Activated CD8-positive, alpha-beta memory T cell treated with anti-CD3 and anti-CD28 coated beads for 4 hours (primary cell): ENCODE data around the gene ZNF575.

ENCODE experiments used
- DNase-seq, 2 donors: peaks; one replicate each; pipeline ENCODE4 v3.0.0-alpha.2; 2020; ENCODE audit warnings: low read depth in 2 of 2

ZNF575 gene, protein sequence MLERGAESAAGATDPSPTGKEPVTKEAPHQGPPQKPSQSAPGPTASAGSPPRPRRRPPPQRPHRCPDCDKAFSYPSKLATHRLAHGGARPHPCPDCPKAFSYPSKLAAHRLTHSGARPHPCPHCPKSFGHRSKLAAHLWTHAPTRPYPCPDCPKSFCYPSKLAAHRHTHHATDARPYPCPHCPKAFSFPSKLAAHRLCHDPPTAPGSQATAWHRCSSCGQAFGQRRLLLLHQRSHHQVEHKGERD

DNA sequence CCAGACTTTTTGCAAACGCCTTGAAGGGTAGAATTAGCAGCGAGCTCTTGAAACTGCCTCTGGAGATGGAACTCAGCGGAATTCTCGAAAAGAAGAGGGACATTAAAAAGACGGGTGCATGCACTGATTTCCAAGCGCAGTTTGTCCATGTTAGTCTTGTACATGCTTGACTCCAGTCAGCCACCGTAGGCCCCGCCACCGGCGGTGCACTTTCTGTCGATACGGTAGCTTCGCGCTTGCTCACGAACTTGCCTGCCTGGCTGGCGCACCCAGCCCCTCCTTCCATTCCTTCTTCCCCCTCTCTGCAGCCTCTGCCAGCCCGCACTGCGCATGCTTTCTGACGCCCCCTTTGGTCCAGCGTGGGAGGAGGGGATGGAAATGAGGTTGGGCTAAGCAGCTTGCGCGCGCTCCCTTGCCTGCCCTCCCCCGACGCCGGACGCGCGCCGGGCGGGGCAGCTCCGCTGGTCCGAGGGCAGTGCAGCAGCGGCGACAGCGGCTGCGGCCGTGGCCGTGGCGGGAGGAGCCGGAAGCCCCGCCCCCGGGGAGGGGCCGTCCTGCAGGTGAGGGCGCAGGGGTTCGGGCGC, at the start of gene ZNF575:
TSS of gene ZNF575 (plus strand) at position 227 of the 584 bp plus-strand sequence. CDS start 1,235 bp downstream, outside the sequence.
- peak; percentile 73 to 79 for DNase-seq

DNA sequence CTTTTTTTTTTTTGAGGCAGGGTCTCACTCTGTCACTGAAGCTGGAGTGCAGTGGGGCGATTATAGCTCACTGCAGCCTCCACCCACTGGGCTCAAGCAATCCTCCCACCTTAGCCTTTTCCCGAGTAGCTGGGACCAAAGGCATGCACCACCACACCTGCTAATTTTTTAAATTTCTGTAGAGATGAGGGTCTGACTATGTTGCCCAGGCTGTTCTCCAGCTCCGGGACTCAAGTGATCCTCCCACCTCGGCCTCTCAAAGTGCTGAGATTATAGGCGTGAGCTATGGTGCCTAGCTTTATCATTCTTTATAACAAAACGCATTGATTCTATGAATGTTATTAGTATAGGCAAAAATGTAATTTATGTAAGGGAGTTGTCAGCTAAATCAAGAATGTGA, 49.7 kb upstream of the ZNF575 start:
- no peak for DNase-seq

DNA sequence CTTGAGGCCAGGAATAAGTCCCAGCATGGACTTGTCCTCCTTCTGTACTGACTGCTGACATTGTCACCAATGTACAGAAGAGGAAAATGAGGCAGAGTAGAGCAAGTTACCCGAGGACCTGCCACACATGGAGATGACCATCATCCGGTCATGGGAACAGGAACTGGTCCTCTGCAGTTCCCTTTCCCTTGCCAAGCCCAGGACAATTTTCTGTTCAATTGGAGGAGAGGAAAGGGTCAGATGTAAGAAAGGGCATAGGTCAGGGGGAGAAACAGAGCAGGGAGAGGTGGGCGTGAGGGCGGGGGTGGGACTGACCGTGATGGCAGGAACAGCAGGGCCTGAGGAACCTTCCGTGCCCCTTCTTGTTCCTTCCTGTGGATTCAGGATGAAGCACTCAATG, 47.0 kb upstream of the ZNF575 start:
- no peak for DNase-seq

DNA sequence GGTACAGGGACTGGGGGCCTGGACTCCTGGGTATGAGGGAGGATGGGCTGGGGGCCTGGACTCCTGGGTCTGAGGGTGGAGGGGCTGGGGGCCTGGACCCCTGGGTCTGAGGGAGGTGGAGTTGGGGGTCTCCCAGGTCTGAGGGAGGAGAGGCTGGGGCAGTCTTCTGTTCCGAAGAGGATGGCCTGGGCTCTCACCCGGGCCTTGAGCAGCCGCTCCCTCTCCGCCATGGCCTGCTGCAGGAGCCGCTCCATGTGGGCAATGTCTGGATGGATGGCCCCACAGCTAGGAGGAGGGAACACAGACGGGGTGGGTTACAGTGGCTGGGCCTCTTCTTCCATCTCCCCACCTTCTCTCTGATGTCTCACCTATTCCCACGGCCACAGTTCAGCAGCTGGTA, 46.6 kb upstream of the ZNF575 start:
- no peak for DNase-seq

DNA sequence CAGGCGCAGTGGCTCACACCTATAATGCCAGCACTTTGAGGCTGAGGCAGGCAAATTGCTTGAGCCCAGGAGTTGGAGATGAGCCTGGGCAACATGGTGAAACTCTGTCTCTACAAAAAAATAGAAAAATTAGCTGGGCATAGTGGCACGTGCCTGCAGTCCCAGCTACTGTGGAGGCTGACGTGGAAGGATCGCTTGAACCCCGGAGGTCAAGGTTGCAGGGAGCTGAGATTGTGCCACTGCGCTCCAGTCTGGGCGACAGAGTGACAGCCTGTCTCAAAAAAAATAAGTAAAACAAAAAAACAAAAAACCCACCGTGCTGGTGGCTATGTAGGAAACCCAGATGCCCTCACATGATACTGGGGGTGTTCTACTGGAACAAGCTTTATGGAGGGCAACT, 44.8 kb upstream of the ZNF575 start:
- DNase-seq, result no peak

DNA sequence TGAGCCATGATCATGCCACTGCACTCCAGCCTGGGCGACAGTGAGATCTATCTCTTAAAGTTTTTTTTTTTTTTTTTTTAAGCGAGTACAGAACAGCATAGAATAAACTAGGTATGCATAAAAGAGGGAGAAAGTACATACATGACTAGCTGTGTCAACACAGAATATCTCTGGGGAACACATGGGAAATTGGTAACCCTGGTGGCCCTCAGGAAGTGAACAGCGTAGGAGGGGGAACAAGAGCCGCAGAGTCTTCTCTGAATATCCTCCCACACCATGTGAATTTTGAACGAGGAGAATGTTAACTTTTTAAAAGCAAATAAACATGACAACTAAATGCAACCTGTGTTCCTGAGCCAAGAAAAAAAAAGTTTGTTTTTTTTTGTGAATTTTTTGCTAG, 43.7 kb upstream of the ZNF575 start:
- no peak for DNase-seq

DNA sequence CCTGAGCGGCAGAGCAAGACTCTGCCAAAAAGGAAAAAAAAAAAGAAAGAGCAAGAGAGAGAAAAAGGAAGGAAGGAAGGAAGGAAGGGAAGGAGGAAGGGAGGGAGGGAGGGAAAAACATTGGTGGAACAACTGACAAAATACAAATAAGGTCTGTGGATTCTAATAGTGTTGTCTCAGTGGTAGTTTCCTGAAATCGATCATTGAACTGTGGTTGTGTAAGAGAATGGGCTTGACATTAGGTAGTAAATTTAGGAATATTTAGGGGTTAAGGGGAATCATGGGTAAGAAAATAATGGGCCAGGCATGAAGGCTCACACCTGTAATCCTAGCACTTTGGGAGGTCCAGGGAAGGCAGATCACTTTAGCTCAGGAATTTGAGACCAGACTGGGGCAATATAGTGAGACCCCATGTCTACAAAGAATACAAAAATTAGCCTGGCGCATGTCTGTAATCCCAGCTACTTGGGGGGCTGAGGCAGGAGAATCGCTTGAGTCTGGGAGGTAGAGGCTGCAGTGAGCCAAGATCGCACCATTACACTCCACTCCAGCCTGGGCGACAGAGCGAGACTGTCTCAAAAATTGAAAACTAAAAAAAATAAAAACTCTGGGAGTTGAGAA, 42.9 kb upstream of the ZNF575 start:
- DNase-seq, result no peak

DNA sequence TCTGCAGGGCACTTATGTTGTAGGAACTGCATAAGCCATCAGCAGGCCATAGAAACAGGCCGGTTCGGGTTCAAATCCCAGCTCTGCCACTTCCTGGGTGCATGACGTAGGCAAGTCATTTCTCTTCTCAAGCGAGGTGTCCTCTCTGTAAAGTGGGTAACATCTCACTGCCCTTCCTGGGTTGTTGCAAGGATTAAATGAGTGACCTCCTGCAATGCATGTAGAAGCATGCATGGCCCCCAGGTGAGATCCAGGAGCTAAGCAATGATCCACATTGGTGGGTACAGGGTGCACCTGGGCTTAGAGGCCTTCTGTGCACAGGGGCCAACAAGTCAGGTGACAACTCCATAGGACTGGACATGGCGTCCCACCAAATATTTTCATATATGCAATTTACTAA, 42.2 kb upstream of the ZNF575 start:
- no peak for DNase-seq

DNA sequence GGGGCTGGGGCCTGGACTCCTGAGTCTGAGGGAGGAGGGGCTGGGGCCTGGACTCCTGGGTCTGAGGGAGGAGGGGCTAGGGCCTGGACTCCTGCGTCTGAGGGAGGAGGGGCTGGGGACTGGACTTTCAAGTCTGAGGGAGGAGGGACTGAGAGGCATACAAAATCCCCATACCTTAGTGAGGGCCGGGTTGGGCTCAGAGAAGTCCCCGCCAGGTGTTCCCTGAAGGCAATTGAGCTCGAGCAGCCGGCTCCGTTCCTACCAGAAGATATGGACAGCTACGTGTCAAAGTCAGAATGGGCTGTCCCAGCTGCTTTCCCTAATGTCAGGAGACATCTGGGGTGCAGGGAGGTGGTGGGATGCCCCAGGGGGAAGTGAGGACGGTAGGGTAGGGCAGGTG, 37.9 kb upstream of the ZNF575 start:
- no peak for DNase-seq

DNA sequence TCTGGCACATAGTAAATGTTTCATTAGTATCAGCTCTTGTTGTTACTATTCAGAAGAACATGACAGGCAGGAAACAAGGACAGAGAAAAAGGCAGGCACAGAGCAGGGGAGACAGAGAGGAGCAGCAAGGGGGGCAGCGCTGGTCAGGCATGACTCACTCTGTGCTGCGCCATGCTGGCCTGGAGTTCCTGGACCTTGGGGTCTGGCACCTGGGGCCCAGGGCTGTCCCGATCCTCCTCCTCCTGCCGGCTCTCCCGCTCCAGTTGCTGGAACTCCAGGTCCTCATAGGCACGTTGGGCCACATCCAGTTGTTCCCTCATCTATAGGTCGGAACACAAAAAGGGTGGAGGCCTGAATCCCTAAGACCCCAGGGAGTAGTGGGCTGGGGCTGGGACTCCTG, 36.0 kb upstream of the ZNF575 start:
- DNase-seq, result no peak

DNA sequence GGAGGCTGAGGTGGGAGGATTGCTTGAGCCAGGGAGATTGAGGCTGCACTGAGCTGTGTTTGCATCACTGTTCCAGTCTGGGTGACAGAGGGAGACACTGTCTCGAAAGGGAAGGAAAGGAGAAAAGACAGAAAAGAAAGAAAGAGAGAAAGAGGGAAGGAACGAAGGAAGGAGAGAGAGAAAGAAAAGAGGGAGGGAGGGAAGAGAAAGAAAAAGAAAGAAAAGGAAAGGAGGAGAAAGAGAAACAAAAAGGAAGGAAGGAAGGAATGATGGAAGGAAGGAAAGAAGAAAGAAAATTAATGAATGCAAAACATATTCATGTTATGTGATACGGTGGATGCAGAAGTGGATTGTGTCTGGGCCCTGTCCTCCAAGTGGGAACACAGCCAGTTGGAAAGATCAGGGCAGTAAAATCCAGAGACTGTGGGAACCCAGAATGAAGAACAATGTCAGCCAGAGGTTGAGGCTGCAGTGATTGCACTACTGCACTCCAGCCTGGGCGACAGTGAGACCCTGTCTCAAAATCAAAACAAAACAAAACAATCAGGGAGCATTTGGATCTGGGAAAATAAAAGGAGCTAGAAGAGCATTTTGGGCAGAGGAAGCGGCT, 34.6 kb upstream of the ZNF575 start:
- no peak for DNase-seq

DNA sequence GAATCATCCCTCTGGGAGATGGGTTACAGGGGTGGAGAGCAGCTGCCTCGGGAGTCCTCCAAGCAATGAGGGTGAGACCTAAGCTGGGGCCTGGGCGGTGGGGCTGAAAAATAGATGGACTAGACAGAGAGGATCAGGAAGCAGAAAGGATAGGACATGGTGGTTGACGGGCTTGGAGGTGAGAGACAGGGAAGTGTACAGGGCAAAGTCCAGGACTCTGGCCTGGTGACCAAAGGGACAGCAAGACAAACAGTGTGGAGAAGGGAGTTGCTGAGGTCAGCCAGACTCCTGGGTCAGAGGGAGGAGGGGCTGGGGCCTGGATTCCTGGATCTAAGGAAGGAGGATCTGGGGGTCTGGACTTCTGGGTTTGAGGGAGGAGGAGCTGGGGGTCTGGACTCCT, 33.9 kb upstream of the ZNF575 start:
- DNase-seq, result no peak

DNA sequence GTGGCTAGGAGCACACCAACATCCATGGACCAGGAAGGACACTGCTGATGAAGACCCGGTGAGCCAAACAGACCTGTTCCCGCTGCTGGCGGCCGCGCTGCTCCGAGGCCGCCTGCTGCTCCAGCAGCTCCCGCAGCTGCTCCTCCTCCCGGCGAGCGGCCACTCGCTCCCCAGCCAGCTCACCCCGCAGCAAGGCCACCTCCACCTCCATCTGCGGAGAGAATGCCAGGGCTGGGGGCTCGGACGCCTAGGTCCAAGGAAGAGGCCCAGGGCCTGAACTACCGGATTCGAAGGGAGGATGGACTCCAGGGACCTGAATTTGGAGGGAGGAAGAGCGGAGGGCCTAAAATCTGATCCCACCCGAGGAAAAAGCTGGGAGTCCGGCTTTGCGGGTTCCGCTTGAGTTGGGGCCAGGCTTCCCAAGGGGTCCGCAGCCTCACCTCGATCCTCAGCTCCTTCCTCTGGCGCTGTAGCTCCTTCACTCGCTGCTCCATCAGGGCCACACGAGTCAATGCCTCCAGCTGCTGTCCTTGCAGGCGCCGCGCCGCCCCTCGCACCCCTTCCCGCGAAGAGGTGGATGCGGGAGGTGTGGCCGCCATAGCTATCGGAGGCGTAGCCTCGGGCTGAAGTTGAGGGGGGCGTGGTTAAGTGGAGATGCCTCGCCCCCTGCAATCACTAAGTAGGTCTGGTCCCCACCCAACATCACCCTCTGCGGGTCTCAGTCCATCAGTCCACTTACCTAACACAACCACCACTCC, 31.1 kb upstream of the ZNF575 start:
- no peak for DNase-seq

DNA sequence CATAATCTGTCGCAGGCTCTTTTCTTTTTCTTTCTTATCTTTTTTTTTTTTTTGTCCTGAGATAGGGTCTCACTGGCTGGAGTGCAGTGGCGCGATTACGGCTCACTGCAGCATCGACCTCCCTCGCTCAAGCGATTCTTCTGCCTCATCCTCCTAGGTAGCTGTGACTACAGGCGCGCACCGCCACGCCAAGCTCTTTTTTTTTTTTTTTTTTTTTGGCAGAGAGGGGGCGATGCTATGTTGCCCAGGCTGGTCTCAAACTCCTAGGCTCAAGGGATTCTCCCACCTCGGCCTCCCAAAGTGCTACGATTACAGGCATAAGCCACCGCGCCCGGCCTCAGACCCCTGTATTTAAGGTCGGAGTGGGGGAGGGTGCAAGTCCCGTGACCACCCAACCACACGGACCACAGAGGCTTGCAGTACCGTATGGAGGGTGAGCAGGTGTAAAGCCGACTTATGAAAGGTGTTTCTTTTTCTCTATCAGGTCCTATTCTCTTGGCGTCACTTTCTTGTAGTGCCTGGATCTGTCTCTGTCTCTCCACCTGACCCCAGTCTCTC, 30.5 kb upstream of the ZNF575 start:
- no peak for DNase-seq

DNA sequence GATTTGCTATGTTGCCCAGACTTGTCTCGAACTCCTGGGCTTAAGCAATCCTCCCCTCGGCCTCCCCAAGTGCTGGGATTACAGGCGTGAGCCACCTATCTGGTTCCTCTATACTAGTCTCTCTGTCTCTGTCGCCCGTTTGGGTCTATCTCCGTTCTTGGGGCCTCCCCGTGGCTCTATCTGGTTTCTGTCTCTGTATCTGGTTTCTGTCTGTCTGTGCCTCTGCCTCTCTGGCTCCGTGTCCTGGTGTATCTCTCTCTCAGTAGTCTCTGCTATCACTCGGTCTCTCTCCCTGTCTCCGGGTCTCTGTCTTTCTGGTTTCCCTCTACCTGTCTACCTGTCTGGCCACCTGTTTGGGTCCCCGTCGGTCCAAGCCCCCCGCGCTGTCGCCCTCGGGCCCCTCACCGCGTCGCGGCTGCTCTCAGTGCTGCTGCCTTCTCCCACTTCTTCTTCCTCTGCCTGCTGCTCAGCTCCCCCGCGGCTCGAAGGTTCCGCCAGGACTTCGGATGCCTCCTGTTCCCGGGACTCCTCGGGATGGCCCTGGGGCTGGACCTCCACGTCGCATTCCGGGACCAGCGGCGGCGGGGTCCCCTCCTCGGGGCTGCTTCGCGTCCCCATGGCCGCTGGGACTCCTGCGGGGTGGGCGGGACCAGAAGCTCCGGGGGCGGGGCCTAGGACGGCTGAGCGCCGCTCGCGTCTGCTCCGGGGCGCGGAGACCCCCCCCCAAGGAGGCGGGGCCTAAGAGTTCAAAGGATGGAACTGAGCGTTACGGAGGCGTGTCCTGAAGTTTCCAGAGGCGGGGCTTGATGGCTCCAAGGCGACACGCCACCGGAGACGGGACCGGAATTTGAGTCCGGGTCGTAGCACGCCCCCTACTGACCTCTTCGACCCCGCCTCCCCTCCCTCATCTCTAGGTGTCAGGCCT, 29.2 kb upstream of the ZNF575 start:
- DNase-seq, result peak; percentile 97 to 100

DNA sequence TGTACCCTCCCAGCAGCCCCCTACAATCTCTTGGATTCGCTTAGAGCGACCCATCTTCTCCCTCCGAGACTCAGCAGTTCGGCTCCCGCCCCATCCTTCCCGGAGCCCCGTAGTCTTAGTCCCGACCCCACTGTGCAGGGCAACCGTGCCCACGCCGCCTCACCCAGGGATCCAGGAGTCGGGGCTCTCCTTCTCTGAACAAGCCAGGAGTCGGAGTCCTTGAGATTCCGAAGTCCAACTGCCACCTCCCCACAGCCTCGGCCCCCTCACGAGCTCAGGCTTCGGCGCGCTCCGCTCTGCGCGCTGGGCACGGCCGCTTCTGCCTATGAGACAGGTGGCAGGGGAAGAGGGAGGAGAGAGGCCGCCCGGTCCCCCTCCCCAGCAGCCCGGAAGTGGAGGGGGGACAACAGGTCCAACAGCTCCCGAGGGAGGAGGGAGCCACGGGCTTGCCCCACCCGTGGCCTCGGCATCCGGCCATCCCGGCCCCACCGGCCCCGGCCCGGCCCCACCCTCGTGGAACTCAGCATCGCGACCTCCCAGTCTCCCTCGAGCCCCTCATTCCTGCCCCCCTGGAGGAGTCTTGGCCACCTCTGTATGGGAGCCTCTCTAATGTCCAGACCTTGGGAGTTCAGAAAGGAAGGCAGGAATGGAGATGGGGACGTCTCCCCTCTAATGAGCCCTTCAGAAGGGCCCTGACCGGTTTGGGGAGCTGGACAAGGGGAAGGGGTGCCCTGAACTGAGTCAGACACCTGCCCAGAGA, 28.4 kb upstream of the ZNF575 start, which contains the start of gene PHLDB3:
TSS of gene PHLDB3 (minus strand) at position 321 of the 760 bp plus-strand sequence. CDS start 628 bp downstream, outside the sequence.
- peak in 1 of 2 donors; percentile 14 for DNase-seq

DNA sequence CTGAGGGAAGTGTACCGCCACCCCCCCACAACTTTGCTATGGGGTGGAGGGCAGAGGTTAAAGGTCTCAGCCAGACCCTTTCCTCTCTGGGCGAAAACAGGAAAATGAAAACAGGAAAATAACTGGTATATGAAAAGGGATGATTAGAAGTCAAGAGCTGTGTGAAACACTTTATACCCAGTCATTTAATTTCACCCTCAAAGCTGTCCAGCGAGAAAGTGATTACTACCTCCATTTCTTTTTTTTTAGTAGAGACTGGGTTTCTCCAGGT, 27.9 kb upstream of the ZNF575 start:
- no peak for DNase-seq

DNA sequence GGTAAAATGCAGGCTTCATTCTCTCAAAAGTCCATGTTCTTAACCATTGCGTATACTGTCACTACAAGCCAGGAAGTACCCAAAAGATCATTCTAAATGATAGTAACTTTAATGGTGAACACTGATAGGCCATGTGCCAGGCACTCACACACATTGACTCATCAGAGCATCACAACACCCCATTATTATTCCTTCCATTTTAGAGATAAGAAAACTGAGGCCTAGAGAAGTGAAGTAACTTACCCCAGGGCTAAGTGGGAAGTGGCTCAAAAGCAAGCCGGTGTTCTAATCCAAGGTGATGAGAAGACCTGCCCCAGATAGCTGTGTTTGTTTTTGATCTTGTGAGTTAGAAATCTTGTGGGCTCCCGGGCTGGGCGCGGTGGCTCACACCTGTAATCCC, 27.0 kb upstream of the ZNF575 start:
- no peak for DNase-seq

DNA sequence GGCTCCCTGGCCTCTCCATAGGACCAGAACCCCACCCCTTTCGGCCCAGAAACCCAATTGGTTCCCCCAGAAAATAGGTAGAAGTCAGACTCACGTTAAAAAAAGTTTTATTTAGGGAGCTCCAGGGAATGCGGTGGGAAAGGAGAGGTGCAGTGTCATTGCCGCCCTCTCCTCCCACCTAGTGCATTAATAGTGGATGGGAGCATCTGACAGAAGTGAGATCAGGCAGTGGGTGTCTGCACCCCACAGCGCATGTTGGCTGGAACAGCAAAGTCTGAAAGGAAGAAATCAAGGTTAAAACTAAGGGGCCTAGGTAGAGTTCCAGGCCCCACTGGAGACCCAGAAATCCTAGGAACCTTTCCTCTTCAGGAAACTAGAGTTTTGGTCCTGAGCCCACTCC, 26.4 kb upstream of the ZNF575 start:
- DNase-seq, result no peak

DNA sequence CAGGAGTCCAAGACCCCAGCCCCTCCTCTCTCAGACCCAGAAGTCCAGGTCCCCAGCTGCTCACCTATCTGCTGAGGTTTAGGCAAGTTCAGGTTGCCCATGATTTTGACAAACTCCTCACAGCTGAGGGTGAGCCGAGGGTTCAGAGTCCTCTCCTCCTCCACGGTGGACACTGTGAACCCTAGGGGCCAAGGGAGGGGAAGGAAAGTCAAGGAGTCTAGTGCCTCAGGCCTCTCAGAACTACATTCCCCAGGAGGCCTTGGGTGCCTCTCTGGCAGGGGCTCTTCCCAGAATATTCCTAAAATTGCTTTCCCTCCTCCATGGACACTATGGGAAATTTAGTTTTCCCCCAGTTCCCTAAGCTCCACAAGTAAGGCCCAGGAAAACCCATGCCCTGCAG, 25.1 kb upstream of the ZNF575 start:
- DNase-seq, result no peak
